Transverse colon (tissue), 4 donors: ENCODE data around the gene B3GALT5. TPM values are rescaled to one million over a fixed set of nuclear protein-coding genes. Genes with fewer than 3 reads are reported as not detected.

Experiments
- DNase-seq: peaks from one replicate; pipeline ENCODE4 v3.0.0-alpha.2; 2019
- H3K27ac ChIP-seq, 4 donors: fragments of 200-600 bp; sonication (generic); 2 replicates each; pipeline ENCODE4 v1.5.1; 2016 to 2018; ENCODE audit warnings: inconsistent platforms in 4 of 4
- H3K27me3 ChIP-seq: fragments of 200-600 bp; sonication (generic); 2 replicates; pipeline ENCODE4 v1.5.1; 2017; ENCODE audit warnings: inconsistent platforms
- H3K36me3 ChIP-seq, 4 donors: fragments of 200-600 bp; sonication (generic); 2 replicates each; pipeline ENCODE4 v1.5.1; 2017 to 2019; ENCODE audit warnings: inconsistent platforms in 4 of 4
- H3K4me1 ChIP-seq, 4 donors: fragments of 200-600 bp; sonication (generic); 2 replicates each; pipeline ENCODE4 v1.5.1; 2017 to 2020; ENCODE audit warnings: inconsistent platforms in 4 of 4
- H3K4me3 ChIP-seq, 4 donors: fragments of 200-600 bp; sonication (generic); 1 replicate in 1 of 4; 2 replicates in 3 of 4; pipeline versions ENCODE4 v1.5.1 to v1.6.1; 2017 to 2019; ENCODE audit warnings: inconsistent platforms in 4 of 4
- H3K9me3 ChIP-seq, 2 donors: fragments of 200-600 bp; sonication (generic); 2 replicates each; pipeline ENCODE4 v1.5.1; 2017 to 2019; ENCODE audit warnings: inconsistent platforms in 2 of 2
- CTCF ChIP-seq, 5 experiments: fragments of 200-600 bp in 3 of 5; fragments of 450-650 bp in 2 of 5; sonication (generic) in 3 of 5; IDR thresholded peaks; 1 replicate in 2 of 5; 2 replicates in 3 of 5; pipeline ENCODE4 v1.5.1; 2016 to 2017; ENCODE audit warnings: antibody characterized with exemption in 5 of 5, inconsistent platforms in 3 of 5, mild to moderate bottlenecking in 2 of 5, moderate library complexity in 1 of 5
- EP300 ChIP-seq: sonication (generic); formaldehyde crosslinking; IDR thresholded peaks from one replicate; pipeline ENCODE4 v1.6.1; 2017; ENCODE audit warnings: antibody characterized with exemption, low read depth
- POLR2A ChIP-seq: fragments of 450-650 bp; IDR thresholded peaks from one replicate; pipeline ENCODE4 v1.6.1; 2016; ENCODE audit warnings: antibody characterized with exemption, mild to moderate bottlenecking, moderate library complexity
- POLR2AphosphoS5 ChIP-seq, 3 donors: sonication (generic); formaldehyde crosslinking; IDR thresholded peaks; one replicate each; pipeline ENCODE4 v1.6.1; 2016; ENCODE audit warnings: antibody characterized with exemption in 3 of 3
- WGBS, 2 donors: methylation state at CpG; one replicate each; pipeline ENCODE4 v1.1.5; 2018; ENCODE audit warnings: low coverage in 1 of 2; 5-methylcytosine and 5-hydroxymethylcytosine counted together
- in situ Hi-C, 4 donors: fragments of 200-750 bp; cut with MboI; loops; one replicate each; pipeline versions ENCODE4 v1.15.0 to v1.15.1; 2017; ENCODE audit warnings: low sequenced_read_pairs in 3 of 4, low pct_ligation_motif_present in 1 of 4, low pct_unique_long_range_greater_than_20kb in 1 of 4
- intact Hi-C: fragments of 100-400 bp; cut with DNase I; formaldehyde crosslinking; loops from one replicate; pipeline ENCODE4 v1.15.1; 2023; ENCODE audit warnings: low total_unique reads
- total RNA-seq, 4 donors: library from RNA; depleted of rRNA; stranded (reverse); fragments of >200 nt; gene quantifications; one replicate each; pipeline ENCODE4 v1.1.0, GENCODE V29; 2016

The B3GALT5 gene
- total RNA-seq, 4 donors from 2014 or later = 31.4 to 81.9 (median 44.0) TPM

GRCh38 chr21:39601187-39601928 lies 11.4 kb upstream of the B3GALT5 start:
- TF ChIP-seq CTCF (IDR thresholded peaks at IDR 0.05) = no peak
- TF ChIP-seq POLR2A = no peak
- no peak for TF ChIP-seq EP300
- no peak for TF ChIP-seq POLR2AphosphoS5 (IDR thresholded peaks at IDR 0.05)
- Histone ChIP-seq H3K27ac (no peak overlapping the region), H3K27me3 (no peaks in the 10 kb centered on the region), H3K4me3 (no peak overlapping the region), H3K36me3 (no peaks in the 10 kb centered on the region), H3K9me3 (no peaks in the 10 kb centered on the region), H3K4me1 (no peaks in the 10 kb centered on the region)
- WGBS, 2 donors = 37 to 61% methylated on average over 4 to 17 of the region's 17 CpGs
- DNase-seq = no peak
- intact Hi-C loops (no loop called here), in situ Hi-C loops (no loop called here)

GRCh38 chr21:39602076-39602689 lies 10.6 kb upstream of the B3GALT5 start:
- intact Hi-C loops = no loop called here
- in situ Hi-C loops = no loop called here
- Histone ChIP-seq H3K4me1 (no peaks in the 10 kb centered on the region), H3K27me3 (no peaks in the 10 kb centered on the region), H3K4me3 (no peak overlapping the region), H3K27ac (no peak overlapping the region), H3K9me3 (no peaks in the 10 kb centered on the region), H3K36me3 (no peaks in the 10 kb centered on the region)
- DNase-seq = no peak
- WGBS, 2 donors = 88% methylated on average over 14 of the region's 14 CpGs; no CpG with 5 or more reads in 1 of the 2 donors
- TF ChIP-seq POLR2AphosphoS5 (IDR thresholded peaks at IDR 0.05) (no peak), EP300 (no peak), CTCF (IDR thresholded peaks at IDR 0.05) (no peak), POLR2A (no peak)

GRCh38 chr21:39602793-39603192 lies 9.9 kb upstream of the B3GALT5 start:
- H3K4me1 ChIP-seq = no peaks in the 10 kb centered on the region
- no peaks in the 10 kb centered on the region for H3K27me3 ChIP-seq
- no peak overlapping the region for H3K4me3 ChIP-seq
- TF ChIP-seq POLR2AphosphoS5 (IDR thresholded peaks at IDR 0.05) (no peak), POLR2A (no peak), CTCF (IDR thresholded peaks at IDR 0.05) (no peak), EP300 (no peak)
- no peaks in the 10 kb centered on the region for H3K36me3 ChIP-seq
- intact Hi-C loops (no loop called here), in situ Hi-C loops (no loop called here)
- no peak overlapping the region for H3K27ac ChIP-seq
- no peak for DNase-seq
- no peaks in the 10 kb centered on the region for H3K9me3 ChIP-seq
- 83 to 86% methylated on average over 4 of the region's 4 CpGs for WGBS, 2 donors

GRCh38 chr21:39604951-39605350 lies 7.8 kb upstream of the B3GALT5 start:
- in situ Hi-C loops (no loop called here), intact Hi-C loops (no loop called here)
- no peaks in the 10 kb centered on the region for H3K4me1 ChIP-seq
- WGBS, 2 donors = 89% methylated on average over 8 of the region's 8 CpGs; no CpG with 5 or more reads in 1 of the 2 donors
- no peak for DNase-seq
- no peaks in the 10 kb centered on the region for H3K36me3 ChIP-seq
- TF ChIP-seq CTCF (IDR thresholded peaks at IDR 0.05) = no peak
- no peak for TF ChIP-seq POLR2A
- no peak for TF ChIP-seq POLR2AphosphoS5 (IDR thresholded peaks at IDR 0.05)
- TF ChIP-seq EP300 = no peak
- H3K9me3 ChIP-seq = no peaks in the 10 kb centered on the region
- no peaks in the 10 kb centered on the region for H3K27me3 ChIP-seq
- H3K4me3 ChIP-seq = no peak overlapping the region
- no peak overlapping the region for H3K27ac ChIP-seq
